Uterus (tissue), 4 donors: ENCODE measurements around the gene CMTM1. TPM values are rescaled to one million over a fixed set of nuclear protein-coding genes. Genes with fewer than 3 reads are reported as not detected.
A peak's percentile ranks its signal among the peaks of the same experiment; 100 is the strongest.

ENCODE experiments used
- DNase-seq, 2 donors: peaks; one replicate each; pipeline ENCODE4 v3.0.0-alpha.2; 2019 to 2020
- H3K27ac ChIP-seq, 2 donors: fragments of 200-600 bp; sonication (generic); 1 replicate in 1 of 2; 2 replicates in 1 of 2; pipeline ENCODE4 v1.5.1; 2016 to 2018
- H3K27me3 ChIP-seq, 2 donors: fragments of 200-600 bp; sonication (generic); one replicate each; pipeline ENCODE4 v1.5.1; 2018 to 2019; ENCODE audit warnings: control low read depth in 1 of 2
- H3K36me3 ChIP-seq, 2 donors: fragments of 200-600 bp; sonication (generic); one replicate each; pipeline ENCODE4 v1.5.1; 2019; ENCODE audit warnings: control low read depth in 1 of 2
- H3K4me1 ChIP-seq, 2 donors: fragments of 200-600 bp; sonication (generic); one replicate each; pipeline ENCODE4 v1.5.1; 2018 to 2019; ENCODE audit warnings: control low read depth in 1 of 2
- H3K4me3 ChIP-seq, 2 donors: fragments of 200-600 bp; sonication (generic); 1 replicate in 1 of 2; 2 replicates in 1 of 2; pipeline ENCODE4 v1.5.1; 2018 to 2019; ENCODE audit warnings: mild to moderate bottlenecking in 1 of 2
- H3K9me3 ChIP-seq, 2 donors: fragments of 200-600 bp; sonication (generic); one replicate each; pipeline ENCODE4 v1.5.1; 2019; ENCODE audit warnings: control low read depth in 1 of 2
- CTCF ChIP-seq, 4 experiments: fragments of 200-600 bp in 2 of 4; fragments of 450-650 bp in 2 of 4; sonication (generic) in 2 of 4; IDR thresholded peaks; one replicate each; pipeline ENCODE4 v1.5.1; 2016 to 2019; ENCODE audit warnings: antibody characterized with exemption in 4 of 4, mild to moderate bottlenecking in 2 of 4, moderate library complexity in 1 of 4
- POLR2A ChIP-seq, 2 donors: fragments of 450-650 bp; IDR thresholded peaks; one replicate each; pipeline ENCODE4 v1.6.1; 2016; ENCODE audit warnings: antibody characterized with exemption in 2 of 2, mild to moderate bottlenecking in 1 of 2, moderate library complexity in 1 of 2
- intact Hi-C: fragments of 100-400 bp; cut with DNase I; formaldehyde crosslinking; loops from one replicate; pipeline ENCODE4 v1.15.1; 2023; ENCODE audit warnings: low total_unique reads
- total RNA-seq, 4 donors: library from RNA; depleted of rRNA in 3 of 4; stranded (reverse); fragments of >200 nt in 3 of 4; gene quantifications; one replicate each; pipeline versions ENCODE4 v1.1.0 to v1.2.4, GENCODE V29; 2014 to 2023
- donor health status: DM: yes; HTN: yes; CAD: no.

The CMTM1 gene
- total RNA-seq, 4 donors from 2014 or later: 5.0 to 5.3 TPM; not detected in 2

GRCh38 chr16:66618588-66619375, 52.5 kb downstream of the CMTM1 start:
- Histone ChIP-seq H3K4me1 (peaks cover 0 to 5% of the 10 kb centered on the region in 2 donors), H3K27ac (peak overlapping the region in 1 of 2 donors; percentile 37), H3K27me3 (no peaks in the 10 kb centered on the region), H3K9me3 (no peaks in the 10 kb centered on the region), H3K4me3 (no peak overlapping the region), H3K36me3 (no peaks in the 10 kb centered on the region)
- DNase-seq: peak in 1 of 2 donors; percentile 53
- intact Hi-C loops: no loop called here
- TF ChIP-seq CTCF (IDR thresholded peaks at IDR 0.05): no peak

DNA sequence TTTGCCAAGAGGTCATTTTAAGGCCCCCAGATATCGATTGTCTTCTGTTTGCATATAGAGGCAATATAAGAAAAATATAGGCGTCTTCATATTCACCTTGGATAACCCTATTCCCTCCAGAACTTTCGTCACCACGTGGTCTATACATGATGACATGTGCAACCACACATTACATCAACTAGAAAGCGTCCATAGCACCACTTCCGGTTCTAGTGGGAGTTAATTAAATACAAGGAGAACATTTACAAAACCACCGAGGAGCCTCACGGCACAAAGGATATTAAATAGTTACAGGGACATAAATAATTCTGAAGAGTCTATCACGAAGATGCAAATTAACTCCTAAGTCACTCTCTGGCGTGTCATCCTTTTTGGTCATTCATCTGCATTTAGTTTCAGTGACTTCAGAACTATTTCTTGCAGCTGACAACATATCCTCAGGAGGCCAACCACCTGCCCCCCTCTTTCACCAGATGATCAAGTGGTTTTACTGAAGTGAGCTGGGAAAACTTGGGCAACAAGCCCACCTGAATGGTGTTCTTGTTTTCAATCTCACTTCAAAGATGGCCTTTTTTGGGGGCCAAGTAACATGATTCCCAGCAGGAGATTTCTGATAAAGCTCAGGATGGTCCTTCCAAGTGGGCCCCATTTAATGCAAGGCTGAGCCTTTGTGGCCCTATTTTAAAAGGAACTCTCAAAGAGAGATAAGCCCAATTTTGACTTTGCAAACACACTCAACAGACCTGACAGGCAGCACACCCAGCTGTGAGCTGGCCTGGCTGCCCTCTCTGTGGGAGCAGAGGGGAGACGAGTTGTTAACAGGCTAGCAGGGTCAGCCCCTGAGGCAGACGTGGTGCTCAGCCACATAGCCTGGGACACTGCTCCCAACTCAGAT, 53.5 kb downstream of the CMTM1 start:
- intact Hi-C loops: no loop called here
- Histone ChIP-seq H3K9me3 (no peaks in the 10 kb centered on the region), H3K27me3 (no peaks in the 10 kb centered on the region), H3K4me3 (no peak overlapping the region), H3K4me1 (peaks cover 0 to 5% of the 10 kb centered on the region in 2 donors), H3K36me3 (no peaks in the 10 kb centered on the region), H3K27ac (no peak overlapping the region)
- no peak for DNase-seq
- no peak for TF ChIP-seq CTCF (IDR thresholded peaks at IDR 0.05)
- no peak for TF ChIP-seq POLR2A (IDR thresholded peaks at IDR 0.05)

- intact Hi-C loops: no loop called here
- no peak for DNase-seq
Observed at GRCh38 chr16:66620429-66620795, 54.2 kb downstream of the CMTM1 start.

DNA sequence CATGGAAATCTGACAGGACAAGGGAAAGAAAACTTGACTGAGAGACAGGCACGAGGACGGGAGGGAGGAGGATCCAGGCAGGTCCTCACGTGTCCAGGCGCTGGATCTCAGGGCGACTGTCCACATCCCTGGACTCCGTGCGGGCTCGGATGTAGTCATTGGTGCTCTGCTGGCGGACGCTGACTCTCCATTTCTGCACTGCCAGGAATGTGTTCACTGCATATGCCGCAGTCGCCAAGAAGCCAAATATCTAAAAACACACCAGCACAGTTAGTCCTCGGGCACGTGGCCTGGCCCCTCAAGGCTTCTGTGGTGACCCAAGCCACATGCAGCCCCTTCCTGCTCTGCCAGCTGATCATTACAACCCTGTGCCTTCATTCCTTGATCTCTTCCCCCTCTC, 55.7 kb downstream of the CMTM1 start:
- no peak overlapping the region for H3K4me3 ChIP-seq
- H3K9me3 ChIP-seq: no peaks in the 10 kb centered on the region
- intact Hi-C loops: no loop called here
- H3K4me1 ChIP-seq: peaks cover 0 to 5% of the 10 kb centered on the region in 2 donors
- no peak for TF ChIP-seq POLR2A (IDR thresholded peaks at IDR 0.05)
- no peak for TF ChIP-seq CTCF (IDR thresholded peaks at IDR 0.05)
- no peaks in the 10 kb centered on the region for H3K36me3 ChIP-seq
- no peak overlapping the region for H3K27ac ChIP-seq
- H3K27me3 ChIP-seq: no peaks in the 10 kb centered on the region
- no peak for DNase-seq

More at GRCh38 chr16:66620429-66620795, 54.2 kb downstream of the CMTM1 start:
- no peak for TF ChIP-seq CTCF (IDR thresholded peaks at IDR 0.05)
- no peak for TF ChIP-seq POLR2A (IDR thresholded peaks at IDR 0.05)
- Histone ChIP-seq H3K4me3 (no peak overlapping the region), H3K9me3 (no peaks in the 10 kb centered on the region), H3K27ac (no peak overlapping the region), H3K36me3 (no peaks in the 10 kb centered on the region), H3K27me3 (no peaks in the 10 kb centered on the region), H3K4me1 (peaks cover 0 to 5% of the 10 kb centered on the region in 2 donors)

- intact Hi-C loops: no loop called here
- Histone ChIP-seq H3K27me3 (no peaks in the 10 kb centered on the region), H3K4me3 (no peak overlapping the region), H3K9me3 (no peaks in the 10 kb centered on the region), H3K27ac (no peak overlapping the region), H3K4me1 (peaks cover 0 to 5% of the 10 kb centered on the region in 2 donors), H3K36me3 (no peaks in the 10 kb centered on the region)
- DNase-seq: no peak
- TF ChIP-seq POLR2A (IDR thresholded peaks at IDR 0.05) (no peak), CTCF (IDR thresholded peaks at IDR 0.05) (no peak)
Observed at GRCh38 chr16:66622863-66623262, 56.6 kb downstream of the CMTM1 start.
